Measurements from ENCODE around the gene SPTLC1.
A peak's percentile ranks its signal among the peaks of the same experiment; 100 is the strongest.
"Not testable (repeated sequence)": the region's sequence is repeated elsewhere in the genome, so short reads cannot be mapped to it uniquely, and the experiment has no call there.

Gene SPTLC1, protein sequence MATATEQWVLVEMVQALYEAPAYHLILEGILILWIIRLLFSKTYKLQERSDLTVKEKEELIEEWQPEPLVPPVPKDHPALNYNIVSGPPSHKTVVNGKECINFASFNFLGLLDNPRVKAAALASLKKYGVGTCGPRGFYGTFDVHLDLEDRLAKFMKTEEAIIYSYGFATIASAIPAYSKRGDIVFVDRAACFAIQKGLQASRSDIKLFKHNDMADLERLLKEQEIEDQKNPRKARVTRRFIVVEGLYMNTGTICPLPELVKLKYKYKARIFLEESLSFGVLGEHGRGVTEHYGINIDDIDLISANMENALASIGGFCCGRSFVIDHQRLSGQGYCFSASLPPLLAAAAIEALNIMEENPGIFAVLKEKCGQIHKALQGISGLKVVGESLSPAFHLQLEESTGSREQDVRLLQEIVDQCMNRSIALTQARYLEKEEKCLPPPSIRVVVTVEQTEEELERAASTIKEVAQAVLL

DNA sequence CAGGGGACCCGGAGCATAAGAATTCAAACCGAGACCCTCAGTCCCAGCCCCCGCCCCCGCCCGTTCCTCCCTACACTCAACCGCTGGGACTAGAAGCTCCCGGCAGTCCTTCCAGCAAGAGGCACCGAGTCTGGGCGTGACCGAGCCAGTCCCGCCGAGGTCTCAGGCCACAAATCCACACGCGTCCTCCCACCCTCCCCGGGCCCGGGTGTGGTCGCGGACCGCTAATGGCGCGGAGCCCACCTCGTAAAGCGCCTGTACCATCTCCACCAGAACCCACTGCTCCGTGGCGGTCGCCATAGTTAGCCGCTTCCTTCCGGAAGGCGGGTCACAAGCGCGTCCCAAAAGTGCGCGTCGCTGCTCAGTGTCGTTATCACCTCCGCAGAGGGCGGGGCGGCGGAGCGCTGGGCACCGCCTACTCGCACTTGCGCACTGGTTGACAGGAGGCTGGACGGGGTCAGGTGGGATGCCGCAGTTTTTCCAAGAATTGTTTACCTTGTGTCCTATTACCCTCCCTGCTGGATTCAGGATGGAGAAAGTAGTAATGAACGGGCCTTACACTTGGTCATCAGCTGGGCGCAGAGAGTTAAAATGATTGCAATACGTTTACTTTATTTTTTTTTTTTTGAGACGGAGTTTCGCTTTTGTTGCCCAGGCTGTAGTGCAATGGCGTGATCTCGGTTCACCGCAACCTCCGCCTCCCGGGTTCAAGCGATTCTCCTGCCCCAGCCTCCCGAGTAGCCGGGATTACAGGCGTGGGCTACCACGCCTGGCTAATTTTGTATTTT, at the start of gene SPTLC1:
SPTLC1 (minus strand) TSS at position 343 of the 788 bp plus-strand sequence; CDS start at position 300, 43 bp downstream.
- peak; percentile 90 for DNase-seq (ENCODE audit: low read depth in 1 of 2, low spot score in 1 of 2)

- no peak for DNase-seq (ENCODE audit: low read depth in 1 of 2, low spot score in 1 of 2)
Observed at GRCh38 chr9:92164975-92165374, 49.8 kb upstream of the SPTLC1 start.

- no peak for DNase-seq (ENCODE audit: low read depth in 1 of 2, low spot score in 1 of 2)
Observed at GRCh38 chr9:92164490-92164889, 49.3 kb upstream of the SPTLC1 start.

GRCh38 chr9:92163276-92163675, 48.1 kb upstream of the SPTLC1 start:
- DNase-seq (ENCODE audit: low read depth in 1 of 2, low spot score in 1 of 2): no peak

GRCh38 chr9:92160786-92161185, 45.6 kb upstream of the SPTLC1 start:
- DNase-seq (ENCODE audit: low read depth in 1 of 2, low spot score in 1 of 2): no peak

- DNase-seq (ENCODE audit: low read depth in 1 of 2, low spot score in 1 of 2): no peak
Observed at GRCh38 chr9:92159058-92159457, 43.8 kb upstream of the SPTLC1 start.

GRCh38 chr9:92158097-92158601, 42.9 kb upstream of the SPTLC1 start:
- no peak for DNase-seq (ENCODE audit: low read depth in 1 of 2, low spot score in 1 of 2)

GRCh38 chr9:92155736-92156135, 40.5 kb upstream of the SPTLC1 start:
- DNase-seq (ENCODE audit: low read depth in 1 of 2, low spot score in 1 of 2): not testable (repeated sequence)

DNA sequence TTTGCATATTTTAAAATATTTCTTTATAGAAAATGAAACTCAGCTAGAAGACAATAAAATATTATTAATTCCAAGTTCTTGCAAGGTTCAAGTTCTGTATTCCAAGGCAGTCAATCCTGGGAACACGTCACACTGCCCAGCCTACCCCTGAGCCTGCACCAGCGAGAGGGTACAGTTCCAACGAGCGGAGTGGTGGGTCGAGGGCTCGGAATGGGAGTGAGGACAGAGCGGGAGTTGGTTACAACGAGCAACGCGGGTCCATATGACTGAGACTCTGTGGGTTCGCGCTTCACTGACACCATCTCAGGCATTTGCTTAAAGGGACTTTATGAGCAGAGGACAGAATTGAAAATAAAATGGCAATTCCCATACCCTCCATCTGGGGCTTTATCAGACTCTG, 40.0 kb upstream of the SPTLC1 start:
- DNase-seq (ENCODE audit: low read depth in 1 of 2, low spot score in 1 of 2): no peak

DNA sequence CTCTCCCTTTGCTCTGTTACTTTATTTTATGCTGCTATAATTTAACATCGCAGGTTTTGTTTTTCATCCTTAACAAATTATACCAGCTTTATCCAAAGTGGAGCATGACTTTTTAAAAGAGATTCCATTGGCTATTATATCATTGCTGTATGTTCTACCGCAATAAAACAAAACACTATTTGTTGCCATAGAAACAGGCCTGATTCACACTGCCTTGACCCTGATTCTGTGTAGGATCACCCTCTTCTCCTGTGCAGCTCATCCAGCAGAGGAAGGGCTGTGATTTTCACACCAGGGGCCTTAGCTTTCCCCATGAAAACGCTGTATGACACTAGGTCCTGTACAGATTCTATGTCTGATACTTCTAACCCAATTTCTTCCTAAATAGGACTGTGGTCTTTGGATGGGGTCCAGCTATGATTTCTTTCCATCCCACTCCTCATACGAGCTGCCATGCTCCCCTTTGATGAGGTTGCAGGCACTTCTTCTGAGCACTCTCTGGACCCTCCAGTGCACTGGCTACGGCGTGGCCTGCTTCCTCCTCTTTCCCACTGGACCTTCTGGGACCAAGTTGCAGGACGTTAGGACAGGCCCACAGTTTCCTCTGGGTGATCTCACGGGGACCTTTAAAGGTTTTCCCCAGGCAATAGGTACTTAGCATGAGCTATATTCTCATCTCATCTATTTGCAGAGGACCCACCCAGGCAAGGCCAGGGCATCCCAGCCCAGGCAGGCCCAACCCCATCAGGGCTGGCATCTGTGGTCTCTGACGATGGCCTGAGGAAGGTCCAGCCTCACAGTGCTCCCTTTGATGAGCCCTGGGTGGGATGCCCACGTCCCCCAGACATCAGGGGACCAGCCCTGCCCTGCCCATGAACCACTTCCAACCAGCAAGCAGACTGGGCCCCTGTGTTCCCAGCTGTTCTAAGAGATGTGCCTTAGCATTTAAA, 38.5 kb upstream of the SPTLC1 start:
- not testable (repeated sequence) for DNase-seq (ENCODE audit: low read depth in 1 of 2, low spot score in 1 of 2)

DNA sequence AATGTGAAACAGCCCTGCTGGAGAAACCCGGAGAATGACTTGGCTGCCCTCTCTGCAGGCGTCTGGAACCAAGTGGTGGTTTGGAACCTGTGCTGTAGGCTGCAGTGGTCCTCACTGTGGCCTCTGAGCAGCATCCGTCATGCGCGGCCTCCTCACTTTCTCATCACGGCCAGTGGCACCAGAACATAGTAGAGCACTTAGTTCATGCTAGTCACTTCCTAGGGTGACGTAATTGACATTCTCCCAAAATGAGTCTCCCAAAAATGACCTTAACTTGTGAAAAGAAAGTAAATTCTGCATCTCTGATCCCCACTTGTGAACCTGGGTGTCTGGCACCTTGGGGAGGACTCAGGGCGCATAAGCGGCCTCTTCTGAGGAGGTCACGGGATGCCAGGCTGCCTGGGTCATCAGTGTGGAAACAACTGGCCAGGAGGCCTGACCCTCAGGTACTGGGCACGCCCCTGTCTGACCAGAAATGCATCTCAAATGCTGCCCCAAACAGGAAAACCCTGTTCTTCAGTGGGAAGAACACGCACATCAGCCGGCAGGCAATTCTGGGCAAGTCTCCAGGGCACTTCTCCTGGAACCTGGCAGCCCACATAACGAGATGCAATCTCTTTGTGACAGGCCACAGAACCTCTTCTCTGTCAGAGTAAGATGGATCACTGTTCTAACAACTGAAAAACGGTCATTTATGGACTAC, 36.6 kb upstream of the SPTLC1 start:
- DNase-seq (ENCODE audit: low read depth in 1 of 2, low spot score in 1 of 2): no peak

DNA sequence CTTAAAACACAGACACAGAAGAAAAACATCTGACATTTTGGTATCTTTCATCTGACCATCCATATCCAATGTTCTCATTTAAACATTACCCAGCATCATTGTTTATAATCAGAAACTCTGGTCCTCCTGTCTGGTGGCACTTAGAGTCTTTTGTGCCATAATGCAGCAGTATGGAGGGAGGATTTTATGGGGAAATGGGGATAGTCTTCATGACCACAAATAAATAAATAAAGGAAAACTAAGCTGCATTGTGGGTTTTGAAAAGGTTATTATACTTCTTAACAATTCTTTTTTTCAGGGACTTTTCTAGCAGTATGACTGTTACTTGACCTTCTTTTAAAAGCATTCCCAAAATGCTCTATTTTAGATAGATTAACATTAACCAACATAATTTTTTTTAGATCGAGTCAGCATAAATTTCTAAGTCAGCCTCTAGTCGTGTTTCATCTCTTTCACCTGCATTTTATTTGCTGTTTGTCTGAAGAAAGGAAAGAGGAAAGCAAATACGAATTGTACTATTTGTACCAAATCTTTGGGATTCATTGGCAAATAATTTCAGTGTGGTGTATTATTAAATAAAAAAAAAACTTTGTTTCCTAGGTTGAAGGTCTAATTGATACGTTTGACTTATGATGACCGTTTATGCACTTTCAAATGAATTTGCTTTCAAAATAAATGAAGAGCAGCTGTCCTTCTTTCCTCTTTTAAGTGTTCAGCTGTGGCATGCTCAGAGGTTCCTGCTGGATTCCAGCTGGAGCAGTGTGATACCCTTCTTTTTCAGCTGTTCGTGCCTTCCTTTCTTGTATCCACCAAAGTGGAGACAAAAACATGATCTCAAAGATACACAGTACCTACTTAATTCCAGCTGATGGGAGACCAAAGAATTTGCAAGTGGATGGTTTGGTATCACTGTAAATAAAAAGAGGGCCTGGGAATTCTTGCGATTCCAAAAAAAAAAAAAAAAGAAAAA, 35.6 kb upstream of the SPTLC1 start:
- DNase-seq (ENCODE audit: low read depth in 1 of 2, low spot score in 1 of 2): not testable (repeated sequence)

DNA sequence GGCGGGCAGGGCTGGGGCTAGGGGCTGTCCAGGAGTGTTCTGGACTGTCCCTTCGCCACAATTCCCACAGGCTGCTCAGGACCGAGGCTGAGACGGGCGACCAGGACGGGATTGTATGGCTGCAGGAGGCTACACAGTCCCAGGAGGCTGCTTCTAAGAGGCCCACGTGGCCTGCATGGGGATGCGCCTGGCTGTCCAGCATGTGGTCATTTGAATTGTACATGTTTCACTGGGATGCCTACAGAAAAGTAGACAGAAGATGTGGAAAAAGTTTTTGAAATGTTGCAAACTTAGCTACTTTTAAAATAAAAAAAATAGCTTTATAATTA, 32.6 kb upstream of the SPTLC1 start:
- no peak for DNase-seq (ENCODE audit: low read depth in 1 of 2, low spot score in 1 of 2)

DNA sequence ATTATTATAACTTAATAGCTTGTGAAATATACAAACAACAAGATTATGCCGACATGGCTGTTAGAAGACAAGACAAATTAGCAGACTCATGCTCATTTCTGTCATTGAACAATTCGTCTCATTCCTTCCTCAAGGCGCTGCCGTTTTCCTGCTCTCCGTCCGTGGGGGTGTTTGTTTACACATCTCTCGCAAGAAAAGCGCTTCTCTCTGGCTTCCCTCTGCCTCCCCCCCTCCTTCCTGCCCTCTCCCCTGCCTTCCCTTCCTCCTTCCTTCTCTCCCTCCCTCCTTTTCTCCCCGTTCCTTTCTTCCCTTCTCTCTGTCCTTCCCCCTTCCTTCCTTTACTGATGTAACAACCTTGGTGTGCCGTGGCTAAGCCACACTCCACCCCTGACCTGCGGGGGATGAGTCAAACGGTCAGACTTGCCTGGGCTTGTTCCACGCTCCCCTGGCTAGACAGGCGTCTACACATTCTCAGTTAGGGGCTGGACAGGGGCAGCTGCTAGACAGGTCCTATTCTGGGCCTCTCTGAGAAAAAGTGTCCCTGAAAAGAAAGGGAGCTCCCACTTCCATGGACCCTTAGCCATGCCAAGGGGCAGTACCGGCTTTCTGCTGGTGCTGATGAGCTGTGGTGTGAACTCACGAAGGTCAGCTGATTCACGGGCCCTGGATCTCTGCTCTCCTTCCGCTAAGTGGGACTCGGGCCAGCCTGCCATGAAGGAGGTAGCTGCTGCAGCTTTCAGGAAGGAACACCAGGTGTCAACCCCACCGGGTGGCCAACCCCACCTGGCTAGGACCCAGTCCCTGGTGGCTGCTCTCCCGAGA, 32.0 kb upstream of the SPTLC1 start:
- no peak for DNase-seq (ENCODE audit: low read depth in 1 of 2, low spot score in 1 of 2)

- DNase-seq (ENCODE audit: low read depth in 1 of 2, low spot score in 1 of 2): no peak
Observed at GRCh38 chr9:92146610-92147009, 31.4 kb upstream of the SPTLC1 start.

- DNase-seq (ENCODE audit: low read depth in 1 of 2, low spot score in 1 of 2): not testable (repeated sequence)
Observed at GRCh38 chr9:92145784-92146183, 30.6 kb upstream of the SPTLC1 start.

DNA sequence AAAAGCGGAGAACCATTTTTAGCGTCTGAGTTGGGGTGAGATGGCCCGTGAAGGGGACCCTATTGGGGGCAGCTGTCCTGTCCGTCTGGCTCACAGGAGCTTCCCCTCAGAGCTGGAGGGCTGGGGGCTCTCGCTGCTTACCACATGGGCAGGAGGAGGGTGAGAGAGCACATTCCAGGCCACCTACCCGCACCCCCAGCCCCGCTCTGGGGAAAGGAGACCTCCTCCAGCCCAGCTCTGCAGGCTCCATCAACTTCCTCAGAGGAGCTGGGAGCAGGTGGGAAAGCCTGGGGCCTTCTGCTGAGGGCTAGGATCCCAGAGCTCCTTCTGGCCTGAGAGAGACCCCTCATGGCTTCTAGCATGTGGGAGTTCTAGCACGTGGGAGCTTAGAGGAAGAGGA, 27.1 kb upstream of the SPTLC1 start:
- no peak for DNase-seq (ENCODE audit: low read depth in 1 of 2, low spot score in 1 of 2)
